Transverse colon (tissue), 4 donors: ENCODE data around the gene FASN. TPM values are rescaled to one million over a fixed set of nuclear protein-coding genes. Genes with fewer than 3 reads are reported as not detected.

Experiments used
- DNase-seq: peaks from one replicate; pipeline ENCODE4 v3.0.0-alpha.2; 2019
- H3K27ac ChIP-seq, 4 donors: fragments of 200-600 bp; sonication (generic); 2 replicates each; pipeline ENCODE4 v1.5.1; 2016 to 2018; ENCODE audit warnings: inconsistent platforms in 4 of 4
- H3K27me3 ChIP-seq: fragments of 200-600 bp; sonication (generic); 2 replicates; pipeline ENCODE4 v1.5.1; 2017; ENCODE audit warnings: inconsistent platforms
- H3K36me3 ChIP-seq, 4 donors: fragments of 200-600 bp; sonication (generic); 2 replicates each; pipeline ENCODE4 v1.5.1; 2017 to 2019; ENCODE audit warnings: inconsistent platforms in 4 of 4
- H3K4me1 ChIP-seq, 4 donors: fragments of 200-600 bp; sonication (generic); 2 replicates each; pipeline ENCODE4 v1.5.1; 2017 to 2020; ENCODE audit warnings: inconsistent platforms in 4 of 4
- H3K4me3 ChIP-seq, 4 donors: fragments of 200-600 bp; sonication (generic); 1 replicate in 1 of 4; 2 replicates in 3 of 4; pipeline versions ENCODE4 v1.5.1 to v1.6.1; 2017 to 2019; ENCODE audit warnings: inconsistent platforms in 4 of 4
- H3K9me3 ChIP-seq, 2 donors: fragments of 200-600 bp; sonication (generic); 2 replicates each; pipeline ENCODE4 v1.5.1; 2017 to 2019; ENCODE audit warnings: inconsistent platforms in 2 of 2
- EP300 ChIP-seq: sonication (generic); formaldehyde crosslinking; IDR thresholded peaks from one replicate; pipeline ENCODE4 v1.6.1; 2017; ENCODE audit warnings: antibody characterized with exemption, low read depth
- POLR2A ChIP-seq: fragments of 450-650 bp; IDR thresholded peaks from one replicate; pipeline ENCODE4 v1.6.1; 2016; ENCODE audit warnings: antibody characterized with exemption, mild to moderate bottlenecking, moderate library complexity
- POLR2AphosphoS5 ChIP-seq, 3 donors: sonication (generic); formaldehyde crosslinking; IDR thresholded peaks; one replicate each; pipeline ENCODE4 v1.6.1; 2016; ENCODE audit warnings: antibody characterized with exemption in 3 of 3
- WGBS, 2 donors: methylation state at CpG; one replicate each; pipeline ENCODE4 v1.1.5; 2018; ENCODE audit warnings: low coverage in 1 of 2; 5-methylcytosine and 5-hydroxymethylcytosine counted together
- in situ Hi-C, 4 donors: fragments of 200-750 bp; cut with MboI; loops; one replicate each; pipeline versions ENCODE4 v1.15.0 to v1.15.1; 2017; ENCODE audit warnings: low sequenced_read_pairs in 3 of 4, low pct_ligation_motif_present in 1 of 4, low pct_unique_long_range_greater_than_20kb in 1 of 4
- intact Hi-C: fragments of 100-400 bp; cut with DNase I; formaldehyde crosslinking; loops from one replicate; pipeline ENCODE4 v1.15.1; 2023; ENCODE audit warnings: low total_unique reads
- total RNA-seq, 4 donors: library from RNA; depleted of rRNA; stranded (reverse); fragments of >200 nt; gene quantifications; one replicate each; pipeline ENCODE4 v1.1.0, GENCODE V29; 2016
- TF ChIP-seq, protein P1 (sequence below), 5 experiments: fragments of 200-600 bp in 3 of 5; fragments of 450-650 bp in 2 of 5; sonication (generic) in 3 of 5; IDR thresholded peaks; 1 replicate in 2 of 5; 2 replicates in 3 of 5; pipeline ENCODE4 v1.5.1; 2016 to 2017; ENCODE audit warnings: antibody characterized with exemption in 5 of 5, inconsistent platforms in 3 of 5, mild to moderate bottlenecking in 2 of 5, moderate library complexity in 1 of 5

The FASN gene
- total RNA-seq, 4 donors from 2014 or later = 25.1 to 185 (median 99.4) TPM

DNA sequence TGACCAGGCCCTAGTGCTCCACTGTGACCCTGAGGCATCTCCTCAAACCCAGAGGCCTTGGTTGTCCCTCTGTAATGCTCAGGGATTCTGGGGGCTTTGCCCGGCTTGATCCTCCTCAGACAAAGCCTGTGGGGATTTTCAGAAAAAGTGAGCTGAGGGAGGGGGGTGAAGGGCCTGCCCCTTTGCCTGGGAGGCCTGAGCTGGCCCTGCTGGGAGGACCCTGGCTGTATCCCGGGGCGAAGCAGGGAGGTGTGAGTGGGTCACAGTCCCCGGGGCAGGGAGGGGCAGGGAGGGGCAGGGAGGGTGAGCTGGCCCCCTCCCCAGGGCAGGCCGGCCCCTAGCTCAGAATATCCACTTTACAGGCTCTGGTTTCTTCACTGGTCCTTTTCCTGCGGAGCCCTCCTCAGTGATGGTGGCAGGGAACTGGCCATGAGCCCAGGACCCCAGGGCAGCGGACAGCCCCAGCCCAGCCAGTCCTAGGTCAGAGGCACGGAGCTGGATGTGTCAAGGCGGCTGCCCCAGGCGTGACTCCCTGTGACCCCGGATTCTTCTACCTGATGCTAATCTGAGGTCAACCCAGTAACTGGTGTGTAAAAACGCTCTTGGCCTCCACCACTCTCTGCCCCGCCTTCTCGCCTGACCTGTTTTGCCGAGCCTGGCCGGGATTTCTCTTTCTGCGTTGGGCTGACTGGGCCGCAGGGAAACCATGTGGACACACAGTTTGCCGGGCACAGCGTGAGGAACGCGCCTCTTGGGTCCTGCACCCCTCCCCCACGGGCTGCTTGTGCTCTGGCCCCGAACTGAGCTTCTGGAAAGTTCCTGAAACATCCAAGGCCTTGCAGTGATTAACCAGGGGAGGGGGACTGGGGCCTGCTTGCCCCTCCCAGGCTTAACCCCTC is 5.8 kb upstream of the FASN start:
- peak in 1 of 3 donors; percentile 27 for TF ChIP-seq POLR2AphosphoS5 (IDR thresholded peaks at IDR 0.05)
- TF ChIP-seq, protein P1, sequence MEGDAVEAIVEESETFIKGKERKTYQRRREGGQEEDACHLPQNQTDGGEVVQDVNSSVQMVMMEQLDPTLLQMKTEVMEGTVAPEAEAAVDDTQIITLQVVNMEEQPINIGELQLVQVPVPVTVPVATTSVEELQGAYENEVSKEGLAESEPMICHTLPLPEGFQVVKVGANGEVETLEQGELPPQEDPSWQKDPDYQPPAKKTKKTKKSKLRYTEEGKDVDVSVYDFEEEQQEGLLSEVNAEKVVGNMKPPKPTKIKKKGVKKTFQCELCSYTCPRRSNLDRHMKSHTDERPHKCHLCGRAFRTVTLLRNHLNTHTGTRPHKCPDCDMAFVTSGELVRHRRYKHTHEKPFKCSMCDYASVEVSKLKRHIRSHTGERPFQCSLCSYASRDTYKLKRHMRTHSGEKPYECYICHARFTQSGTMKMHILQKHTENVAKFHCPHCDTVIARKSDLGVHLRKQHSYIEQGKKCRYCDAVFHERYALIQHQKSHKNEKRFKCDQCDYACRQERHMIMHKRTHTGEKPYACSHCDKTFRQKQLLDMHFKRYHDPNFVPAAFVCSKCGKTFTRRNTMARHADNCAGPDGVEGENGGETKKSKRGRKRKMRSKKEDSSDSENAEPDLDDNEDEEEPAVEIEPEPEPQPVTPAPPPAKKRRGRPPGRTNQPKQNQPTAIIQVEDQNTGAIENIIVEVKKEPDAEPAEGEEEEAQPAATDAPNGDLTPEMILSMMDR (IDR thresholded peaks at IDR 0.05) = no peak
- no peaks in the 10 kb centered on the region for H3K9me3 ChIP-seq
- H3K27me3 ChIP-seq = no peaks in the 10 kb centered on the region
- in situ Hi-C loops (no loop called here), intact Hi-C loops (no loop called here)
- H3K36me3 ChIP-seq = no peaks in the 10 kb centered on the region
- 51% methylated on average over 24 of the region's 24 CpGs; no CpG with 5 or more reads in 1 of the 2 donors for WGBS, 2 donors
- peaks cover 23 to 68% (median 46%) of the 10 kb centered on the region in 4 donors for H3K4me1 ChIP-seq
- H3K4me3 ChIP-seq = no peak overlapping the region
- peak overlapping the region; percentile 7 to 61 (median 44) for H3K27ac ChIP-seq
- DNase-seq = peak; percentile 63

DNA sequence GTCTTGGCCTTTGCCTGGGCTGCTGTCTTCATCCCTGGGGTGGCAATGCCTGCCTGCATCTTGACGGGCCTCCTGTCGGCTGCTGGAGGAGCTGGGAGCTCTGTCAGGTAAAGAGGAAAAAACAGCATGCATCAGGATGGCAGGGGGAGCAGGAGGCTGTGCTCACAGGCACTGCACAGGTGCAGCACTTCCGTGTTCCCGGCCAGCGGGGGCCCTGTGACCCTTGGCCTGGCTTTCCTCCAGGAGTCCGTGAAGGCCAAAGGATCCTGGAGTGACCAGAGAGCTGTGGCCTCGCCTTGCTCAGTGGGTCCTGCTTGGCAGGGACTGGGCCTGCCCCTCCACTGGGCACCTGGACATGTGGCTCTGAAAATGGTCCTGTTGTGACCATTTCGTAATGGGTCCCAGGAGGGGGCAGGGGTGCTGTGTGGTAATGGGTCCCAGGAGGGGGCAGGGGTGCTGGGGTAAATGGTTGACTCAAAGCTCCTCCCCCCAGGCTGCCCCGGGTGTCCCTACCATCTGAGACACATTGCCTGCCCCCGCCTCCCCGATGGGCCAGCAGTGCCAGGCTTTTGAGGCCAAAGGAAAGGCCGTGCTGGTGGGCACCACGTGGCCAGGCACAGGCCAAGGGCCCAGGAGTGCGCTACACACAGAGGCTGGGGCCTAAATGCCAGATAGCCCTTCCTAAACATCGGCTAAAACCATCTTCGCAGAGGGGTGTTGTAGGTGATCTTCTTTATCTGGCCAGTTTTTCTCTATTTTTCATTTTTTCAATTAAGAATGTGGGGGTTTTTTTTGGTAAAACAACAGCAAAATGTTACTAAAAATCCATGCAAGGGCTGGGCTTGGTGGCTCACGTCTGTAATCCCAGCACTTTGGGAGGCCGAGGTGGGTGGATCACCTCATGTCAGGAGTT is 4.0 kb upstream of the FASN start:
- DNase-seq = no peak
- Histone ChIP-seq H3K9me3 (no peaks in the 10 kb centered on the region), H3K27me3 (no peaks in the 10 kb centered on the region), H3K4me3 (no peak overlapping the region), H3K4me1 (peaks cover 23 to 66% (median 48%) of the 10 kb centered on the region in 4 donors), H3K36me3 (no peaks in the 10 kb centered on the region), H3K27ac (peak overlapping the region; percentile 3 to 31 (median 14))
- TF ChIP-seq POLR2AphosphoS5 (IDR thresholded peaks at IDR 0.05) (no peak), POLR2A (no peak), EP300 (no peak)
- TF ChIP-seq, protein P1 (IDR thresholded peaks at IDR 0.05) = no peak
- intact Hi-C loops (no loop called here), in situ Hi-C loops (no loop called here)
- 59 to 70% methylated on average over 2 to 16 of the region's 18 CpGs for WGBS, 2 donors

DNA sequence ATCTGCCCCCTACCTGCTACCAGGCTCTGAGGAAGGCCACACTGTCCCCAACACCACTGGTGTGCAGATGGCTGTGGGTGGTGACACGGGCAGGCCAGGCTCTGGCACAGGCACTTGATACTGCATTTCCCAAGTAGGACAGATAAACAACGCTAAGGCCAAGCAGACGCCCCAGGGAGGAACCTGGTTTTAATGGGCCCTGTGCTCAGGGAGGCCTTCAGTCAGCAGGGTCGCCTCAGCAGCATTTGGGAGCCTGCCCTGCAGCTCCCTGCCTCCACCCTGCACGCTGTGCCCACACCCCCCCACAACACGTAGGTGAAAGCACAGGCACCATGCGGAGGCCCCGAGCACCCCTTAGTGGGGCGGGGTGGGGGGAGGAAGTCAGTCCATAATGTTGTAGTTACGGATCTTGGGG is 3.3 kb upstream of the FASN start:
- Histone ChIP-seq H3K27ac (peak overlapping the region; percentile 3 to 31 (median 14)), H3K36me3 (no peaks in the 10 kb centered on the region), H3K4me1 (peaks cover 24 to 66% (median 49%) of the 10 kb centered on the region in 4 donors), H3K27me3 (no peaks in the 10 kb centered on the region), H3K9me3 (no peaks in the 10 kb centered on the region), H3K4me3 (no peak overlapping the region)
- in situ Hi-C loops = no loop called here
- TF ChIP-seq, protein P1 (IDR thresholded peaks at IDR 0.05) = no peak
- TF ChIP-seq EP300 (no peak), POLR2A (no peak), POLR2AphosphoS5 (IDR thresholded peaks at IDR 0.05) (no peak)
- no peak for DNase-seq
- WGBS, 2 donors = 73% methylated on average over 6 of the region's 10 CpGs; no CpG with 5 or more reads in 1 of the 2 donors
- intact Hi-C loops = no loop called here
